ENCODE measurements around the gene FEV.
A peak's percentile ranks its signal among the peaks of the same experiment; 100 is the strongest.

Gene FEV

DNA sequence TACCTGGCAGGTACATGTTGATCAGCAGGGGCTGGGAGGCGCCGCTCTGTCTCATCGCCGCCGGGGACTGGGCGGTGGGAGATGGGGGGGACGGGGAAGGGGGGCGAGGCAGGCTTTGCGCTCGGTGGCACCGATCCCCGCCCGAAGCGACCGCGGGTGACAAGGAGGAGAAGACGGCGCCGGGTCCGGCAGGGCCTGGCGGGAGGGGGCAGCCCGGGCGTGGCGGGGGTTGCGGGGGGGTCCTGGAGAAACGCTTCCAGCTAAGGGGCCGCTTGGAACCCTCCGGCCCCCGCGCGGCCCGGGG is at the start of gene FEV:
Gene FEV (minus strand): TSS at position 164 of the 304 bp plus-strand sequence. CDS start 109 bp downstream, at position 55.
- no peak for DNase-seq

DNA sequence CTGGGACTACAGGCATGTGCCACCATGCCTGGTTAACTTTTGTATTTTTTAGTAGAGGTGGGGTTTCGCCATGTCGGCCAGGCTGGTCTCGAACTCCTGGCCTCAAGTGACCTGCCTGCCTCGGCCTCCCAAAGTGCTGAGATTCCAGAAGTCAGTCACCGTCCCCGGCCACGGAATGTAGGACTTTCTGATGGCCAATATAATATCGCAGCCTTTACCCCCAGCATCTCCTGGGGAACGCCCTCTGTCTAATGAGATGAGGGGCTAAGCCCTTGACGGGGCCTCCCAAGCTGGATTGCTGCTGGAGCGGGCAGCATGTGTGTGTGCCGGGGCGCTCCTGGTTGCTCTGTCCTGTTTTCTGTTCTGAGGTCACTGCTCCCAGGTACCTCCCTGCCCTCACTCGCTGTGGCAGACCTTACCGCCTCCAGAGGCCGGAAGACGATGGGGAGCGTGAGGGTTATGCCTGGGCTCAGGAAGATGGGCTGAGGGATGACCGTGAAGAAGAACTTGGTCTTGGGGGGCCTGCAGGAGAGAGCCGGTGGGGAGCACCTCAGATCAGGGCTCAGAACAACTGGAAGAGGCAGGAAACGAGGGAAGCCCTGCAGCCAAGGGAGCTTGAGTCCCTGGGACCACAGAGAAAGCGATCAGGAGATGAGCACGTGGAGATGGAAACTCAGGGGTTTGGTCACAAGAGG is 47.2 kb upstream of the FEV start:
- no peak for DNase-seq

DNA sequence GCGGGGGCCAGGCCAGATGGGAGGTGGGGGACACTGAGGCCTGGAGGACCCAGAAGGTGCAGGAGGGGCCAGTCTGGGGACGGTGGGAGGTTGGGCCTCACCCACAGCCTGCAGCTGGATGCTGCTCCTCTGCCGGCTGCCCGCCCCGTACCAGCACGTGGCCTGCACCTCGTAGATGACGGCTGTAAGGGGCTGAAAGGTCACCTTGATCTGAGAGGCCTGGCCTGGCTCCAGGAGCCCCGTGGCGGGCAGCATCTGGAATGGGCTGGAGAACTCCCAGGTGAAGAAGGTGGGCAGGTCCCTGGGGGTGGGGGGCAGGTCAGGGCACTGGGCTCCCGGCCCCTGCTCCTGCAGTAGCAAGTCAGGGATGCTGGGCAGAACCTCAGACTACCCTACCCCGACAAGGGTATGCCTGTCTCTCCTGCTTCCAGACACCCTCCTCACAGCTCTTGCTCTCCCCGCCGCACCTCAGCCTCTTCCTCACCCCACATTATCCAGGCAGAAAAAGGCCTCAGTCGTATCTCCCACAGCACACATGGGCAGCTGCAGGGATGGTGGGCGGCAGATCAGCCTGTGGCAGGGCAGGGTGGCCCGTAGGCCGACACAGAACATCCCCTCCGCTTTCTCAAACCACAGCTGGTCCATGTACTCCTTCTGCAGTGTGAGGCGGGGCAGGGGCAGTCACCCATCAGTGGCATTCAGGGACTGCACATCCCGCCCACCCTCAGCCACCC is 46.2 kb upstream of the FEV start:
- no peak for DNase-seq

DNA sequence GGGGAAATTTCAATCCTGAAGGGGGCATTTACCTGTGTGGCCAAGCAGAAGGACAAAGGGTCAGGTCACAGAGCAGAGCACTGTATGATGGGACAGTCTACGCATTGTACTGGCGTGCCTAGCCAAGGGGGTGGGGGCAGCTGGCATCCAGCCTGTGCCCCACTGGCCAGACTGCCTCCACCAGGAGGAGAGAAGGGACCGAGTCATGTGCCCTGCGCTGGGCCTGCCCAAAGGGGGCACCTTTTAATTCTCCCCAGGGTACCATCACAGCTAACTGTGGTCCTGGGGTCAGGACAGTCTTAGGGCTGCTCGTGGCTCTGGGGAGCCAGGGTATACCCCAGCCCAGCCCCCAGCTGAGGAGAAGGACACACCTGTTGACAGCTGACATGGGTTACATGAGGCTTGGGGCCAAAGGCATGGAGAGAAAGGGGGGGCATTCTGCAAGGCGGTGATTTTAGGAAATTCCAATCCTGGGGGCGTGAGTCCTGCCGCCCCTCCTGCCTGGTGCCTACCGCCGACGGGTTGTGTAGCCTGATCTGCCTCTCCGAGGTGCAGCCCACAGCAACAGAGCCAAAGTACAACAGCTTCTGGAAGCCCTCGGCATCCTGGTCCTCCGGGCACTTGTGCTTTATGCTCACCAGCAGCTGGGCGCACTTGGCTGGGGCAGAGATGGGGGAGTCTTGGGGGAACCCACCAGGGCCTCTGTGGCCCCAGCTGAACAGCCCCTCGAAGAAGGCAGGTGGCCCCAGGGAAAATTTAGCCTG is 45.4 kb upstream of the FEV start:
- no peak for DNase-seq

DNA sequence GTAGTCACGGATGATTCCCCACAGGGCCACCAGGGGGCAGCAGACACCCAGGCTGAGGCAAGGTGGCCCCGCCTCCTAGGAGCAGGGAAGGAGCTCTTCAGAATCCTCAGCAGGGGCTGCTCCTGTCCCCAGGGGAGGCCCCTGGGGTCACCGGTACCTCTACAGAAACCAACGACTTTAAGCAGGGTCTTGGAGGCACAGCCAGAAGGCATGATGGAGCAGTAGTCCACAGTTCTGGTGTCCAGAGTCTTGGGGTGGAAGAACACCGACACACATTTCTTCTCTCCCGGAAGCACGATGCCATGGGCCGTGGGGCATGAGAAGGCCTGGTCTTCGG is 44.8 kb upstream of the FEV start:
- peak; percentile 71 for DNase-seq

DNA sequence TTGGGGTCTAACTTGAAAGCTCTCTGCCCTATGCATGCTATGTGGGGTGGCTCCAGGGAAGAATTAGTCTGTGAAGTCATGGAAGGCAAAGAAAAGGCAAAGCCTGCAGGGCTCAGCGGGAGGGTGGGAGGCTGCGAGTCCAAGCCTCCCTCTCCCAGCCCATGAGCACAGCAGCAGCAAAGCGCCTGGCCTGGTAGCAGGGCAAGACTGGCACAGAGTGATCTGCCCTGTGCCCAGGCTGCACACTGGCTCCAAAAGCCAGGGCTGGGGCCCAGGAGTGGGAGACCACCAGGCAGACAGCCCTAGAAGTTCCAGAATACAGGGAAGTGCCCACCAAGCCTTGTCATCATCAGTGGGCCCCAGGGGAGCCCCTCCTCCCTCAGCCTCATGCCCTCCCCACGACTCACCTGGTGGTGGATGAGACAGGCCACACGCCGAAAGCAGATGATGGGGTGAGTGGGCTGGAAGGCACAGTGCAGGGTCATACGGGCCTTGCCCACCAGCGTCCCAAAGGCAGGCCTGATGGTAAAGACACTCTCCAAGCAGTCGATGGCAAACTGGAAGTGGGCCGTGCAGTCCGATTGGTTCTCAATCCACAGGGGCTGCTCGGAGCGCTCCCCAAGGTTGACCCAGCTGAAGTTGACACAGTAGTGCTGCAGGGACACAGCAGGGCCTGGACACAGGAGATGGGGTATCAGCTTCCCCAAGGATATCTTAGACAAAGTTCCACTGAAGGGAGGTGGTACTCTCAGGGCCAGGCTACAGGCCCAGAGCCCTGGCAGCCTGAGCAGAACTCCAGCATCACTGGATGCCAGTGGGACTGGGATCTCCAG is 44.2 kb upstream of the FEV start:
- DNase-seq, result no peak

DNA sequence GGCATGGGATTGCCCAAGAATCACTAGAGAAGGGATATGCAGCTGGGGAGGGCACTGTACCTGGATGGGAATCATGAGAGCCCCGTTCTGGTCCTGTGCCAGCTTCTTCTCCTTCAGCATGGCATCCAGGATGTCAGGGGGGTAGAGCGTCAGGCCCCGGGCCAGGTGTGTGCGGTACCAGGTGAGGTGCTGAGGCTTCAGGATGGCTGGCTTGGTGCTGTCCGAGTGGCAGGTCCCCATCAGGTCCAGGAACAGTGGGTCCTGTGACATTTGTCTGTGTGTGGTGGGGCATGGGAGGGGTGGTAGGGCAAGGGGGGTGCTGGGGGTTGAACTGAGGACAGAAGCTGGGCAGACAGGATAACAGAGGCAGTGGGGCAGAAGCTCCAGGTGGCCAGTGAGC is 43.2 kb upstream of the FEV start:
- no peak for DNase-seq

DNA sequence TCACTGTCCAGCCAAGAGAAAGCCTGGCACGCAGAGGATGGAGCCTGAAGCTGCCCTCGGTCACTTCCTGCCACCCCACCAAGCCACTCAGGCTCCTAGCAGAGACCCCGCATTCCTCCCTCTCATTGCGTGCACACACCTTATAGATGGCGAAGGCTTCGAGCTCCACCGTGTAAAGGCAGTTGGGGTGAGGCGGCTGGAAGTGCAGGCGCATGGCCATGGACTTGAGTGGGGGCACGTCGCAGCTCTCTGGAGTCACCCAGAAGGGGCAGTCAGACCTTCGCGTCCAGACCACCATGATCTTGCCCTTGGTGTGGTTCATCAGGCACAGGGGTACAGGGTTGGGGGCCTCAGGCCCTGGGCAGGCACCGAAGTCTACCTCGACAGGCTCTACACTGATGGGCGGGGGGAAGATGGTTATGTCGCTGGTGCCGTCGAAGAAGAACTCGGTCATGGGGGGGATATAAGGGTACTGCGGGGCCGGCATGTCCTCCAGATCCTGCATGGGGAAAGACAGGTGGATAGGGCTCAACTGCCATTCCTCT is 42.6 kb upstream of the FEV start:
- DNase-seq, result no peak

DNA sequence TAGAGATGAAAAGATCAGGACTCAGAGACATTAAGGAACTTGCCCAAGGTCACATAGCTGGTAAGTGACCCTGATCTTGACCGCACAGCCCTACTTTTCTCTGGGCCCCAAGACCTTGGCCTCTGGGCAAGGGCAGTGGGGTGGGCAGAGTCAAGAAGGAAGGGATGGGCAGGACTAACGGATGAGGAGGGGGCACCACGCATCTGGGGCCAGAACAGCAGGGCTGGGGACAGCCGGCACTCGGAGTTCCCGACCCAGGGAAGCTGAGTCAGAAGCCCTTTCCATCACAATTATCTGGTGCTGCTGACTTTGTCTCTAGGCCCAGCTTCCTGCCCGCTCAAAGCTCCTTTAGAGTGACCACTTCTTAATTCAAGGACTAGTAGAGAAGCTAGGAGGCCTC is 42.0 kb upstream of the FEV start:
- DNase-seq, result no peak

DNA sequence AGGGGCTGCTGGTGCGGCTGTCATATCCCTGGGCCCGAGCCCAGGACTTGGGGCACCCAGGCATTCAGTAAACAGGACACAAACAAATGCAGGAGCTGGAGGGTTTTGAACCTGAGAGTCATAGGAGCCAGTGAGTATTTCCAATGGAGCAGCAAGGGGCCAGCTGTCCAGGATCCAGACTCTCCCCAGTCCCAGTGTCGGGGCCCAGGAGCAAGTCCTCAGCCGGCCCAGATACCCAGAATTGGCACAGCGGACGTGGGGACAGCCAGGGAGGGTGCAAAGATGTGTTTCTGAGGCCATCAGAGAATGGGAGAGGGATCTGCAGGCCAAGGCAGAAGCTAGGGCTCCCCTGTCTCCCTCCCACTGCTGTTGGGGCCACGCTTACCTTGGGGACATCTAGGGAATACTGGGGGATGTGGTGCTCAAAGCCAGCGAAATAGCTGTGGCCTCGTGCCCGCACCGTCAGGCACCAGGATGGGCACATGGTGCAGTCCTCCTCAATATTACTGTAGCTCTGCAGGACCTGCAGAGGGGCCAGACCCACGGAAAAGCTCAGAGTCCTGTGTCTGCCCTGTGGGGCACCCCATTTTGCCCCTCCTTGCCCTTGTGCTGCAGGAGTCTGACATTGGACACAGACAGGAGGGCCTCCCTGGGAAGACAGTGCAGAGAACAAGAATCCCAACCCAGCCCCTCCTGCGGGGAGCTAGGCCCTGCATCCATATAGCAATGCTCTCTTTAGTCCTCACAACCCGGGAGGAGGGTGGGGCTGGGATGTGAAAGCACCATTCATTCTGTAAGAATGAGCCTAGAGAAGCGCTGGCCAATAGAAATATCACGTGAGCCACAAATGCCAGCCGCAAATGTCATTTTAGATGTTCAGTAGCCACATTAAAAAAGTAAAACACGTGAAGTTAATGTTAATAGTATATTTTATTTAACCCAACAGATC is 40.9 kb upstream of the FEV start:
- DNase-seq, result no peak

DNA sequence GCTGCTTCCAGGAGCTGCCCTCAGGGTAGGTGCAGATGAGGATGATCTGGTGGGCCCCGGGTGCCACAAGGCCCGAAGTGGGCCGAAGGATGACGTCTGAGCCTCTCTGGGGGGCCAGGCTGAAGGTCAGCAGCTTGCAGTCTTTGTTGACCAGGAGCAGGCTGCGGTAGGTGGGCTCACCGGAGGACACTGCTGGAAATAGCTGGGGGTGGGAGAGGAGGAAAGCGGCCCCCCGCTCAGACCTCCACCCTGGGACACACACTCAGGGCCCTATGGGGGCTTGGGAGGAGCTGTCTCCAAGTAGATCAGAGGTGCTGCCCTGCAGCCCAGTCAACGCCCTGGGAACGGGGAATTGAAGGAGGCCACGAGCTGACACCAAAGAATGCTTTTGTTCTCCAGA is 39.1 kb upstream of the FEV start:
- DNase-seq, result no peak

DNA sequence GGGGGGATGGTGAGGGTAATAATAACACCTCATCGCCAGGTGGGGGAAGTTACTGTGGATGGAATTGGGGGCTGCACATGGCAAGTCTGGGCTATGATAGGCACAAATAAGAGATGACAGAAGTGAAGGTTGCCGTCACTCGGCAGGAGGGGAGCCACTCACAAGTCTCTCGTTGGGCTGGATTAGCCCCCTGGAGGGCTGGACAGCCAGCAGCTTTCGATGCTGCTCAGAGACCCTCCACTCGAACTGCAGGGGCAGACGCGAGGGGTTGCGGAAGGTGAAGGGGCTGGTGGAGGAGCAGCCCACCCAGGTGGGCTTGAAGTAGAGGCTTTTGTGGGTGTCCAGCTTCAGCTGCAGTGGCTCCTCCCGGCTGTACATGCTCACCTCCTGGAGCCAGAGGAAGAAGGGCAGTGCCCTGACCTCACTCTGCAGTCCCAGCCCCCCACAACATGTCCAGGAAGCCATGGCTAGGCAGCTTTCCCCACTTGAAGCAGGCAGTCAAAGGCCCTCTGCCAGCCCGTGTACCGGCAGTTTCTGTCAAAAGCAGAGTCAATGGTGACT is 38.1 kb upstream of the FEV start:
- DNase-seq, result no peak

DNA sequence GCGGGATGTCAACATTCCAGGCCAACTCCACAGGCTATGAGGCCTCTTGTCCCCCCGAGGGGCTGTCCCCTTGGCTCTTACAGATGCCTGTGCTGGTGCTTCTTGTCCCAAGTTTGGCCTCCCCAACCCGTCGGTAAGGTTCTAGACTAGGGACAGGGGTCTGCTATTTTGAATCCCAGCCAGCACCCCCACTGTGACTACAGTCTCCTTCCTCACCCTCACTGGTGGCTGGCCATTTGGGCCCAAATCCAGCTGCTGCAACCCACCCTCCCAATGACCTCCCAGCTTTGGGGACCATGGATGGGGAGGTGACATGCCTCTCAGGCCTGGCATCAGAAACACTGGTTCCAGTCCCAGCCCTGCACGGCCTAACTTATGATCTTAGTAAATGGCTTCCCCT is 37.6 kb upstream of the FEV start:
- no peak for DNase-seq

DNA sequence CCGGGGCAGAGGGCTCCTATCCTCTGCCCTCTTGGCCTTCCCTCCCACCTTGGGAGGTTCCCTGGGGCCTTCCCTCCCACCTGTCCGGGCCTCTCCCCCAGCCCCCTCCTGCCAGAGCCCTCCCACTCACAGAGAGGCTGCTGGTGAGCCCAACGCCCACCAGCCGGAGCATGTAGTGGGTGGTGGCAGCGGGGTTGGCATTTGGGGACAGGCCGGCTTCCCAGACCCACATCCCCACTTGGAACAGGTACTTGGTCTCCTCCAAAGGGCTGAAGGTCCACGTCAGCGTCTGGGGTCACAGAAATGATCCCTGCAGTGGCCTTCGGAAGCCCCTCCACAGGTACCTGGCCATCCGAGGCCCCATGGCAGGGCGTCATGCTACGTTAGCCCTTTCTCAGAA is 37.1 kb upstream of the FEV start:
- no peak for DNase-seq

DNA sequence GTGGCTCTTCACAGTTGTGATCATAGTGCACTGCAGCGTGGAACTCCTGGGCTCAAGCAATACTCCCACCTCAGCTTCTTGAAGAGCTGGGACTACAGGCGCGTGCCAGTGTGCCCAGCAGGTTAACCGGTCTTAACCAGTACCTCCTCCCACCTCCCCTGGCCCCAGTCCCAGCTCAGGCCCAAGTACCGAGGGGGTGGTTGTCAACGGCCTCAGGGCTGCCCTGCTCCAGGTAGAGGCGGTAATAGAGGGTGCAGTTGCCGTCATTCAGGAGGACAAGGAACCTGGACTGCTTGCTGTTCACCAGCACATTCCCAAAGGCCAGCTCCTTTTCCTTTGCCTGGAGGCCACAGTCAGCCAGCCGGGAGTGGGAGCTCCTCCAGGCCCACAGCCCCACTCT is 36.6 kb upstream of the FEV start:
- no peak for DNase-seq

DNA sequence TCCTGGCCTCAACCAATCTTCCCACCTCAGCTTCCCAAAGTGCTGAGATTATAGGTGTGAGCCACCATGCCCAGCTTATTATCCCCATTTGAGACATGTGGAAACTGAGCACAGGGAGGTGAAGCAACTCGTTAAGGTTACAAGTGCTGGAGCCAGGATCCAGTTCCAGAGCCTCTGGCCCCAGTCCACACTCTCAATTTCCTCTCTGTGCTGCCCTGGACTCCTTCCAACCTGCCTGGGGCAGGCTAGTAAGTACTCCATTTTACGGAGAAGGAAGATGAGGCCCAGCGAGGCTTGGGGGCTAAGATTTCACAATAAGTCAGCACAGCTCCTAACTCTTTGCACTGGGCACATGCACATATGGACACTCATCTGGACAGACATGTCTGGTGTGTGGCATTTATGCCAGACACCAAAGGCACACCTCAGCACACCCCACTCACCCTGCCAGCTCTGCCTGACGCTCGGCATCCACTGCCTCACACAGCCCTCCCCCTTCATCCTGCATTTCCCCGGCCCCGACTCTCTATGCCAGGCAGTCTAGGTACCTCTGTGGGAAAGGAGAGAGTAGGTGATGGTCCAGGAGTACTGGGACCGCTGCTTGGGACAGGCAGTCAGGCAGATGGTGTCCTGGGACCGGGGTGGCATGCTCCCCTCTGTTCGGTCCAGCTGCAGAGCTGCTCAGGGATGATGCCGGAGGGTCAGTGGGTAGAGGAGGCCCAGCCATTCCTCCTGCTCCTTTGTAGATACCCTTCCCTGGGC is 35.8 kb upstream of the FEV start:
- no peak for DNase-seq

DNA sequence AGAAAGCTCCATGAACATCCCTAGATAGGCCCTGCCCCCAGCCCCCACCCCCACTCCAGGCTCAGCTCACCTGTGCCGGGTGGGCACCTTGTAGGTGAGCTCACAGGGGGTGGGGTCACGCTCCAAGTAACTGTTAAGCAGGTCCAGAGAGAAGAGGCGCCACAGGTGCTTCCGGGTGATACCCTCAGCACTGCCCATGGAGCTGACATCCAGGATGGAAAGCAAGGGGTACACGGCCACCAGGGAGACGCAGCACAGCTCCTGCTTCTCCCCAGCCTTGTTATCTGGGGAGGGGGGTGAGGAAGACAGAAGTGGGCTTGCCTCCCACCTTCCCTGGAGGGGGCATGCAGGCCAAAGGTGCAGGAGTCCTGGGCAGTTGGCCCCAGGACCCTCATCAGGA is 34.5 kb upstream of the FEV start:
- DNase-seq, result no peak

DNA sequence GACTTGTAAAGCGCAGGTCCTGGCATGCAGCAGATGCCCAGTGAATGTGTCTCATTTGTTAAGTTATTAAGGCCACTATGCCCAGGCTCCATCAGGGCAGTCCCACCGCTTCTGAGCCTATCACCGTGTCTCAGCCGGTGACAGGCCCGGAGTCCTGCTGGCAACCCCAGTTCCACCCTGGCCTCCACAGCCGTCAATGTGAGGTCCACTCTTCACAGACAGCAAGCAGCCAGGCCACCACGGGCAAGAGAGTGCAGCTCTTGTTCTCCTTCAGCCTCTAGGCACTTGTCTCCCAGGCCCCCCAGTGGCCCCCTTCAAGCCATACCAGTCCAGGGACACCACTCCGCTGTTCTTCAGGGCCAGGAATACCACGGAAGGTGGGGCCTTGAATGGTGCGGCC is 33.7 kb upstream of the FEV start:
- DNase-seq, result no peak

DNA sequence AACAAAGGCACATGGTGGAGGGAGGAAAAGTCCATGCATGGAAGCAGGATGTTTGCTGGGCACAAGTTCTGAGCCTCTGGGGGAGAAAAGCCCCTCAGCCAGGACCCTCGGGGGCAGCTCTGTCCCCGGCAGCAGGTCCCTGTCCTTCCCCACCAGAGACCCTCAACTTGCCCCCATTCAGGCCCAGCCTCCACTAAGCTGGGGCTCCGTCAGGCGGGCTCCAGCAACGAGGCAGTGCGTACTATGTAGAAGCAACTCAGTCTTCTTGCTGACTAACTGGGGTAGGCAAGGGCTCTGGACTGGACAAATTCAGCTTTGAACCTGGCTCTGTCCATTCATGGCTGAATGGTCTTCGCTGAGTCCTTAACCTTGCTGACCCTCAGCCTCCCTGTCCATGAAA is 33.3 kb upstream of the FEV start:
- no peak for DNase-seq

DNA sequence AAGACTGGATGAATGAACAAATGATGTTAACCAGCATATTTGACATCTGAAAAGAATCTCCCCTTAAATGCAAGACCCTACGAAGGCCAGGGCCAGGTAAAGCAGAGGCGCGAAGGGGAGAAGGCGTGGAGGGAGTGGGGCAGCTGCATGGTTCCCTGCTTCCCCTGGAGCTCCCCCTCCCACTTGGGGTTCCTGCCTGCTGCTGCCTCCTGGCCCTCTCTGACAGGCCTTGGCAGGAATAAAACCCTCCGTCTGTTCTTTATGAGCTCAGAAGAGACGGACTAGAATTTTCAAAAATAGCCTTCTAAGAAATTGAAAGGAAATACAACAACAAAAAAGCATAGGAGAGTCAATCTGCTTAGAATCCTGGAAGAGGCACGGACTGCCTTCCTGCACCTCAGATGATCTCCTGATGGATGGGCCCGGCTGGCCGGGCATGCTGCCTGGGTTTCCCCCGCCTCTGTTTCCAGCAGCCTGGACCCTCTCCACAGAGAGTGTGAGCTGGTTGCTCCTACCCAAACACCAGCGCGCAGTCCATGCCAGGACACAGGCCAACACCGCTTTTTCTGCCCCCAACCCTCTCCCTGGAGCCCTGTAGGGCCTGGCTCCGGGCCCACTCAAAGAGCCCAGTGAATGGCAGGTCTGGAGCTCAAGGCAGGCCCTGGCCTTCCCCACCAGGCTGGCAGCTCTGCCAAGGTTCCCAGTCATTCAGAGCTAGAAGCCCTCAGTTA is 32.4 kb upstream of the FEV start:
- DNase-seq, result no peak
